Measurements from ENCODE around the gene SHC4. TPM values are rescaled to one million over a fixed set of nuclear protein-coding genes. Genes with fewer than 3 reads are reported as not detected.

SHC4 gene
- total RNA-seq, 2 donors from 2014 or later, result 0.29 to 0.58 TPM

DNA sequence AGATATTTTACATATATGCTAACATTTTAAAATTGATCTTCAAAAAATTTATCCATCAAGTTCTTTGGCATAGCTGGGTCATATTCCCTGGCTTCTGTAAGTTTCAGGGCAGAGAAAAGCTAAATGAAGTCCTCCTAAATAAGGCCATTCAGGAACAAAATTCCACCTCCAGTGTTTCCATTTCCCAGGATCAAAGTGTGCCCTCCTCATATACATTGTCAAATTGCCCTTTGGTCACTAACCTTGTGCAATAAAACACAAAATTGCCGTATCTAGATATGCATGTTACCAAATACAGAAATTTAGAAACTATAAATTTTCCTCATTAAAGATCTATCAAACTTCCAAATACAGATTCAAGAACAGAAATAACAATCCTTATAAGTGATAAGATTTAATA is 163.5 kb downstream of the SHC4 start:
- Mint-ChIP-seq H3K9me3 (no peaks in the 10 kb centered on the region), H3K27ac (no peak overlapping the region), H3K36me3 (ENCODE audit: low read depth) (peaks cover 12% of the 10 kb centered on the region), H3K4me3 (no peak overlapping the region), H3K4me1 (peaks cover 34% of the 10 kb centered on the region), H3K27me3 (ENCODE audit: insufficient read depth) (peaks cover 17% of the 10 kb centered on the region)
- peaks cover 22% of the 10 kb centered on the region for H3K36me3 ChIP-seq (ENCODE audit: control insufficient read depth, insufficient read depth, low read length)
- H3K4me3 ChIP-seq (ENCODE audit: low read length), result no peak overlapping the region
- no peak overlapping the region for H3K27ac ChIP-seq (ENCODE audit: low read depth, low read length)
- 88 to 92% methylated on average over 1 of the region's 1 CpG for WGBS, 2 experiments (ENCODE audit: insufficient coverage in 1 of 2, insufficient read length in 1 of 2)
- H3K27me3 ChIP-seq (ENCODE audit: control insufficient read depth, insufficient read depth, low read length, poor library complexity, severe bottlenecking), result peaks cover 10% of the 10 kb centered on the region
- TF ChIP-seq, protein P1, sequence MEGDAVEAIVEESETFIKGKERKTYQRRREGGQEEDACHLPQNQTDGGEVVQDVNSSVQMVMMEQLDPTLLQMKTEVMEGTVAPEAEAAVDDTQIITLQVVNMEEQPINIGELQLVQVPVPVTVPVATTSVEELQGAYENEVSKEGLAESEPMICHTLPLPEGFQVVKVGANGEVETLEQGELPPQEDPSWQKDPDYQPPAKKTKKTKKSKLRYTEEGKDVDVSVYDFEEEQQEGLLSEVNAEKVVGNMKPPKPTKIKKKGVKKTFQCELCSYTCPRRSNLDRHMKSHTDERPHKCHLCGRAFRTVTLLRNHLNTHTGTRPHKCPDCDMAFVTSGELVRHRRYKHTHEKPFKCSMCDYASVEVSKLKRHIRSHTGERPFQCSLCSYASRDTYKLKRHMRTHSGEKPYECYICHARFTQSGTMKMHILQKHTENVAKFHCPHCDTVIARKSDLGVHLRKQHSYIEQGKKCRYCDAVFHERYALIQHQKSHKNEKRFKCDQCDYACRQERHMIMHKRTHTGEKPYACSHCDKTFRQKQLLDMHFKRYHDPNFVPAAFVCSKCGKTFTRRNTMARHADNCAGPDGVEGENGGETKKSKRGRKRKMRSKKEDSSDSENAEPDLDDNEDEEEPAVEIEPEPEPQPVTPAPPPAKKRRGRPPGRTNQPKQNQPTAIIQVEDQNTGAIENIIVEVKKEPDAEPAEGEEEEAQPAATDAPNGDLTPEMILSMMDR (conservative IDR thresholded peaks at IDR 0.05), result no peak
- H3K9ac ChIP-seq (ENCODE audit: extremely low read depth, low read length, poor library complexity, severe bottlenecking), result no peak overlapping the region
- DNase-seq, result no peak
- peaks cover 6% of the 10 kb centered on the region for H3K4me1 ChIP-seq (ENCODE audit: control insufficient read depth, insufficient read depth, low read length)
- no peaks in the 10 kb centered on the region for H3K9me3 ChIP-seq (ENCODE audit: control insufficient read depth, low read length)

DNA sequence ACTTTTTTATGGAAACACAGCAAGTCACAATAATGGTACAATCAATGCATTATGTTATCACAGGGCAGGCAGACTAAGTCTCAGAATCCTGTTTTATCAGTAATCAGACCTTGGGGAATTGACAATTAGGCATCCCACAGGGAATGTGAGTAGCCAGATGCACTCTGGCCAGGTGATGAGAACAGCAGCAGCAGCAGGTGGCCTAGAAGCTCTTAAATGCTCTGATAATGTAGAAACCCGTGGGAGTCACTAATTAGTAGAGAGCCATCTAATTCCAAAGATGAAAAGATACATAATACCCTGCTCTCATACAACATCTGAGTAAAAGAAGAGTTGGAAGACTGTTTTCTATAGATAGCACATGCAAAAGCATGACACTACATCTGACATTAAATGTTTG is 165.4 kb downstream of the SHC4 start:
- TF ChIP-seq, protein P1 (conservative IDR thresholded peaks at IDR 0.05), result no peak

DNA sequence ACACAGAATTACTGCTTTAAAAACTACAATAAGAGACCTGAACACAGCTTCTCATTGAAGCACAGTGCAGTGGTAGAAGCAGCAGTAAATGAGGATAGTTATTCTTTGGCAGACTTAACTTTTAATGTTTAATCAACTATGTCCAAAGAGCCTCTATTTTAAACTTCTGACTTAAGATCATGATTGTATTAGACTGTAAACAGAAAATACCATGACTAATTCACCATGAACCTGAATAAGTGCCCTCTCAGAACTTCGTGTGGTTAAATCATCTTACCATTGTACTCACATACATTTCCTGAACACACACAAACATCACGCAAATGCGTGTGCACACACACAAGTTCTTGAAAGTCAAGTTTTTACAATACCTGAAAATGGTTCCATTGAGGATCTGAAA is 166.8 kb downstream of the SHC4 start:
- H3K9me3 Mint-ChIP-seq, result no peaks in the 10 kb centered on the region
- no peak overlapping the region for H3K4me3 Mint-ChIP-seq
- peaks cover 10% of the 10 kb centered on the region for H3K27me3 ChIP-seq (ENCODE audit: control insufficient read depth, insufficient read depth, low read length, poor library complexity, severe bottlenecking)
- peaks cover 38% of the 10 kb centered on the region for H3K4me1 Mint-ChIP-seq
- H3K27ac ChIP-seq (ENCODE audit: low read depth, low read length), result no peak overlapping the region
- H3K9me3 ChIP-seq (ENCODE audit: control insufficient read depth, low read length), result no peaks in the 10 kb centered on the region
- no peak overlapping the region for H3K4me3 ChIP-seq (ENCODE audit: low read length)
- no peak overlapping the region for H3K9ac ChIP-seq (ENCODE audit: extremely low read depth, low read length, poor library complexity, severe bottlenecking)
- H3K27me3 Mint-ChIP-seq (ENCODE audit: insufficient read depth), result peaks cover 18% of the 10 kb centered on the region
- WGBS, 2 experiments (ENCODE audit: insufficient coverage in 1 of 2, insufficient read length in 1 of 2), result 95 to 100% methylated on average over 1 to 3 of the region's 3 CpGs
- TF ChIP-seq, protein P1 (conservative IDR thresholded peaks at IDR 0.05), result no peak
- no peak overlapping the region for H3K27ac Mint-ChIP-seq
- DNase-seq, result no peak
- H3K4me1 ChIP-seq (ENCODE audit: control insufficient read depth, insufficient read depth, low read length), result peaks cover 6% of the 10 kb centered on the region
- peaks cover 17% of the 10 kb centered on the region for H3K36me3 ChIP-seq (ENCODE audit: control insufficient read depth, insufficient read depth, low read length)
- peaks cover 21% of the 10 kb centered on the region for H3K36me3 Mint-ChIP-seq (ENCODE audit: low read depth)

More for the DNA sequence above, 165.4 kb downstream of the SHC4 start:
- Histone ChIP-seq H3K4me3 (ENCODE audit: low read length) (no peak overlapping the region), H3K36me3 (ENCODE audit: control insufficient read depth, insufficient read depth, low read length) (peaks cover 17% of the 10 kb centered on the region), H3K27me3 (ENCODE audit: control insufficient read depth, insufficient read depth, low read length, poor library complexity, severe bottlenecking) (peaks cover 10% of the 10 kb centered on the region), H3K9me3 (ENCODE audit: control insufficient read depth, low read length) (no peaks in the 10 kb centered on the region), H3K4me1 (ENCODE audit: control insufficient read depth, insufficient read depth, low read length) (peaks cover 6% of the 10 kb centered on the region), H3K9ac (ENCODE audit: extremely low read depth, low read length, poor library complexity, severe bottlenecking) (no peak overlapping the region), H3K27ac (ENCODE audit: low read depth, low read length) (no peak overlapping the region)
- DNase-seq, result peak; percentile 81
- Mint-ChIP-seq H3K4me1 (peaks cover 38% of the 10 kb centered on the region), H3K9me3 (no peaks in the 10 kb centered on the region), H3K27ac (no peak overlapping the region), H3K36me3 (ENCODE audit: low read depth) (peaks cover 10% of the 10 kb centered on the region), H3K4me3 (no peak overlapping the region), H3K27me3 (ENCODE audit: insufficient read depth) (peaks cover 18% of the 10 kb centered on the region)
- 0% methylated on average over 1 of the region's 1 CpG; no CpG with 5 or more reads in 1 of the 2 experiments for WGBS, 2 experiments (ENCODE audit: insufficient coverage in 1 of 2, insufficient read length in 1 of 2)

Data from endodermal cell (in vitro differentiated cells).